Mononuclear cell (primary cell): ENCODE results near the gene LRP1-AS. TPM values are rescaled to one million over a fixed set of nuclear protein-coding genes. Genes with fewer than 3 reads are reported as not detected.
"Not testable (repeated sequence)": the region's sequence is repeated elsewhere in the genome, so short reads cannot be mapped to it uniquely, and the experiment has no call there.

Experiments used
- H3K27me3 ChIP-seq: 2 replicates; pipeline ENCODE4 v1.6.0; 2011; ENCODE audit warnings: low read length, control low read depth; ENCODE audit not compliant: insufficient read depth
- H3K4me1 ChIP-seq: 2 replicates; pipeline ENCODE4 v1.5.1; 2011; ENCODE audit warnings: mild to moderate bottlenecking, low read length, control low read depth; ENCODE audit not compliant: insufficient read depth
- H3K4me3 ChIP-seq: 2 replicates; pipeline ENCODE4 v1.5.1; 2011; ENCODE audit warnings: mild to moderate bottlenecking, low read length, moderate library complexity
- H3K9me3 ChIP-seq: 2 replicates; pipeline ENCODE4 v1.5.1; 2011; ENCODE audit warnings: low read depth, mild to moderate bottlenecking, control low read depth, low read length
- total RNA-seq: library from RNA; depleted of rRNA; stranded (reverse); fragments of >200 nt; gene quantifications from one replicate; pipeline ENCODE4 v1.2.3, GENCODE V29; 2012

The LRP1-AS gene
- total RNA-seq, 1 donor: not detected

DNA sequence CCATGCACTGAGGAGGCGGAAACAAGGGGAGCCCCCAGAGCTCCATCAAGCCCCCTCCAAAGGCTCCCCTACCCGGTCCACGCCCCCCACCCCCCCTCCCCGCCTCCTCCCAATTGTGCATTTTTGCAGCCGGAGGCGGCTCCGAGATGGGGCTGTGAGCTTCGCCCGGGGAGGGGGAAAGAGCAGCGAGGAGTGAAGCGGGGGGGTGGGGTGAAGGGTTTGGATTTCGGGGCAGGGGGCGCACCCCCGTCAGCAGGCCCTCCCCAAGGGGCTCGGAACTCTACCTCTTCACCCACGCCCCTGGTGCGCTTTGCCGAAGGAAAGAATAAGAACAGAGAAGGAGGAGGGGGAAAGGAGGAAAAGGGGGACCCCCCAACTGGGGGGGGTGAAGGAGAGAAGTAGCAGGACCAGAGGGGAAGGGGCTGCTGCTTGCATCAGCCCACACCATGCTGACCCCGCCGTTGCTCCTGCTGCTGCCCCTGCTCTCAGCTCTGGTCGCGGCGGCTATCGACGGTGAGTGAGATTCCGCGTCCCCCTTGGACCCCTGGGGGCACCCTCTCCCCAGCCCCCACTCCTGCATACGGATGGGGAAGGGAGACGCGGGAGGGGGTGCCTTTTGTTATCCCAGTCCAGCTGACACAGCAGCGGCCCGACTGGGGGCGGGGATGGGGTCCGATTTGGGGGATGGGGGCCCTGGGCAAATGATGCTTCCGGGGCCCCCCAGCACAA, 18.7 kb downstream of the LRP1-AS start:
- no peaks in the 10 kb centered on the region for H3K9me3 ChIP-seq
- peaks cover 14% of the 10 kb centered on the region for H3K27me3 ChIP-seq
- H3K4me1 ChIP-seq: peaks cover 41% of the 10 kb centered on the region
- H3K4me3 ChIP-seq: peak overlapping the region; percentile 56

DNA sequence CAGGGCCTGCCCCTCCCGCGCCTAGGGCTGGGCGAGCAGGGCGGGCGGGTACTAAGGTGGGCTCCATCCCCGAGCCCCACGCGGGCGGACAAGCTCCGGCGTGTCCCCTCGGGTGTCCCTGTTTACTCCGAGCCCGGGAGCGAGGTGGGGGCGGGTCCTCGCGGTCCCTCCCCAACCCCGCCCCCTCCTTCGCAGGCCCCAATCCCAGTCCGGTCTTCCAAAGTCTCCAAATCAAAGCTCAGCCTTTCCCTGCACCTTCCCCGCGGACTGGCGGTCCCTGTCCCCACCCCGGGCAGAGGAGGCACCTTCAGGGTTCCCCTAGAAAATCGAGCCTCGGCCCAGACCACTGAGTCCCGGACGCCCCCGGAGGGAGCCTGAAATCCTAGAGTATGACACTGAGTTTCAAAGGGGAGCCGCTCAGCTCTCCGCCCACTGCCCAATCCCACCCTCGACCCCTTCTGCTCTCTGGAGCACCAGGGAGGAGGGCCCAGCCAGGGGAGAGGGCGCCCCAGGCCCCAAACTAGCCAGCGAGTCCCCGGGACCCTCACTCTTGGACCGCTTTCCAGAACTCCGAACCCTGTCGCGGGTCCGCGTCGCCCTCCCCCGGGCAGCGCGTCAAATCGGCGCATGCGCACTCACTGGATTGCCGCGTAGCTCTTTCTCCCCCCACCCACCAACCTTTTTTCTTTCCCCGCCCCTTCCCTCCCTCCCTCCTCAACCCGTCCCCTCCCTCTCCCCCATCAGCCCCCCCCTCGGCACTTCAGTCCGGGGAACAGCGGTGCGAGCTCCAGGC, 19.5 kb downstream of the LRP1-AS start, which contains the start of gene LRP1:
Gene LRP1 (plus strand): TSS at position 758 of the 793 bp plus-strand sequence. CDS start 482 bp downstream, outside the sequence.
- Histone ChIP-seq H3K4me3 (peak within 1 kb of the TSS; percentile 62), H3K4me1 (peaks cover 38% of the 10 kb centered on the region), H3K9me3 (no peaks in the 10 kb centered on the region), H3K27me3 (peaks cover 14% of the 10 kb centered on the region)

DNA sequence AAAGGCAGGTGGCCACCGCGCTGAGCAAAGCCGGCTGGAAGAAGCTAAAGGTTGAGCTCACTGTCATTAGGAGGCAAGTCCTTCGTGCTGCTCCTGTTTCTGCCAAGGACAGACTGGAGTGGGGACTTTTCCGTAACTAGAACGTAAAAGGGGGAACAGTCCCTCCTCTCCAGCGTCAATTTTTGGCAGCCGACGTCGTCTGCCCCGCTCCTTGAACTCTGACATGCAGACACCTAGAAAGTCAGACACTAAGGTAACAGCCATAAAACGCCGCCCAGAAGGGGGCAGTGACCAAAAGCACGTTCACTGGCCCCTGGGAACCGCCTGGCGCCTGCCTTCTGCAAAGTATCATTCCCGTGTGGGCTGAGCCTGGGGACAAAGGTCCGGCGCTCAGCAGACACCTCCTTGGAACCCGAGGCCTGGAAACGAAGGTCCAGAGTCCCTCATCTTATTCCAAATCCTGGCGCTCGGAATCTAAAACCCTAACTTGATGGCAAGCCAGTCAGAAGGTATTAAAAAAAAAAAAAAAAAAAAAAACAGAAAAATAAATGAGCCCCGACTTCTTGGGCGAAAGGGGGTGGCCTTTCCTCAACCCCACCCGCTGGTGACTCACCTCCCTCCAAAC, 20.2 kb downstream of the LRP1-AS start:
- Histone ChIP-seq H3K9me3 (no peaks in the 10 kb centered on the region), H3K4me1 (peaks cover 31% of the 10 kb centered on the region), H3K27me3 (peaks cover 14% of the 10 kb centered on the region), H3K4me3 (peak overlapping the region; percentile 62)

DNA sequence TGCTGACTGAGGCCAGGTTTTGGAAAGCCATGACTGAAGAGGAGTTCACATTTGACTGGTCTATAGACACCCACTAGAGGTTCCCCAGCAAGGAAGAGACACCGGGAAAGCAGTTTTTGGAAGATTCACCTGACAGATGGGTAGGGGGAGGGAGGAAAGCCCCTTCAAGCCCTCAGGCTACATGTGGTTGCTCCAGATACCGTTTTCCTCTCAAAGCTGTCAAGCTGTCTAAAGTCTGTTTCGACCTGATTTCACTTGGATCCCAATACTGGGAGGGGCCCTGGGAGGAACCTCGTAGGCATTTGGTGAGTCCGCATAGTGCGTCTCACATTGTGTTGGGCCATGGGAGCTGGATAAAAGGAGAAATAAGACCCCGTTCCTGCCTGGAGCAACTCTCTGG, 20.9 kb downstream of the LRP1-AS start:
- Histone ChIP-seq H3K9me3 (no peaks in the 10 kb centered on the region), H3K4me3 (no peak overlapping the region), H3K27me3 (peaks cover 14% of the 10 kb centered on the region), H3K4me1 (peaks cover 24% of the 10 kb centered on the region)

DNA sequence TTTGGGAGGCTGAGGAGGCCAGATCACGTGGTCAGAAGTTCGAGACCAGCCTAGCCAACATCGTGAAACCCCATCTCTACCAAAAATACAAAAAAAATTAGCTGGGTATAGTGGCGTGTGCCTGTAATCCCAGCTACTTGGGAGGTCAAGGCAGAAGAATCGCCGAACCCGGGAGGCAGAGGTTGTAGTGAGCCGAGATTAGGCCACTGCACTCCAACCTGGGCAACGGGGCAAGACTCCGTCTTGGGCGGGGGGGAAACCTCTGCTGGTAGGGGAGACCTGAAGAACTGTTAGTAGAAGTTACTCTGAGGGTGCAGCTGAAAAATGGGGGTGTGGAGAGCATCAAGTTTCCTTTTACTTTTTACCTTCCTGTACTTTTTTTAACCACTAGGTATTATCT, 21.4 kb downstream of the LRP1-AS start:
- Histone ChIP-seq H3K4me1 (peaks cover 19% of the 10 kb centered on the region), H3K9me3 (no peaks in the 10 kb centered on the region), H3K4me3 (no peak overlapping the region), H3K27me3 (peaks cover 14% of the 10 kb centered on the region)

DNA sequence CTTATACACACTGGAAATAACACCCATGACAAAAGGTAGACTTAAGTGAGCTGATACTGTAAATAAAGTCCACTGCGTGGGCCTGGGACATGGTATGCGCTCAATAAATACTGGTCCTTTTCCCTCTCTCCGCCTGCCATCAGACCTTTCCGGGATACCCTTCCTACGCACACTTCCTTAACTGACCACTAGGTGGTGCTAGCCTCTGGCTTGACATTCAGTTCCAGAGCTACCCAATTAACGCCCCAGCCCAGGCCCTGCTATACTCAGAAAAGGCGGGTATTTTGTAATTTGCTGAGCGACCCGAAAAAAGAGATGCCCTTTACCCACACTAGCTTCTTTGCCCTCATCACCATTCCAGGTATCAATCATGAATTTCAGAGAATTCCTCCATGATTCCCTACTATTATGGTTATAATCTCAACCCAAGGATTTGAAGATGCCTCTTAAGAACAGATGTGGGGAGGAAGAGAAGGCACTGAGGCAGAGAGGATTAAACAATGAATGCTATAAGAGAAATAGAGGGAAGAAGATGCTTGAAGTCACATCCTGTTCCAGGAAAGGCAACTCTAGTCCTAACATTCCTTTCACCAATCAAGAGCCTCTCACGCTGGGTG, 23.1 kb downstream of the LRP1-AS start:
- Histone ChIP-seq H3K9me3 (no peaks in the 10 kb centered on the region), H3K27me3 (peaks cover 14% of the 10 kb centered on the region), H3K4me1 (peaks cover 13% of the 10 kb centered on the region), H3K4me3 (no peak overlapping the region)

DNA sequence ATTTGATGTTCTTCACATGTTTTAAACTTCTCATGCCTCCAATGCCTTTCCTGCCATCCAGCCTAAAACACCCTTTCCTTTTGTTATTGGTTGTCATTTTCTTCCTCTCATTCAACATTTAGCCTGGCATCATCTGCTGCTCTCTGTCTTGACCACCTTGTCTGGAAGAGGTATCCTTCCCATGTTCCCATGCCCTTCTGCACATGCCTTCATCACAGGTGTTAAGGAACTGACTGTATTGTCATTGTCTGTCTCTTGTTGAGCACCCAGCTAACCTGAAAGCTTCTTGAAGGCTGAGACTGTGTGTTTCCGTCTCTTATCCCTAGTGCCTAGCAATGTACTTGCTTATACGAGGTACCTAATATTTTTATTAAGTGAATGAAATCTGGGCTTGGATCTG, 23.6 kb downstream of the LRP1-AS start:
- peaks cover 14% of the 10 kb centered on the region for H3K27me3 ChIP-seq
- H3K9me3 ChIP-seq: no peaks in the 10 kb centered on the region
- H3K4me1 ChIP-seq: peaks cover 19% of the 10 kb centered on the region
- no peak overlapping the region for H3K4me3 ChIP-seq

DNA sequence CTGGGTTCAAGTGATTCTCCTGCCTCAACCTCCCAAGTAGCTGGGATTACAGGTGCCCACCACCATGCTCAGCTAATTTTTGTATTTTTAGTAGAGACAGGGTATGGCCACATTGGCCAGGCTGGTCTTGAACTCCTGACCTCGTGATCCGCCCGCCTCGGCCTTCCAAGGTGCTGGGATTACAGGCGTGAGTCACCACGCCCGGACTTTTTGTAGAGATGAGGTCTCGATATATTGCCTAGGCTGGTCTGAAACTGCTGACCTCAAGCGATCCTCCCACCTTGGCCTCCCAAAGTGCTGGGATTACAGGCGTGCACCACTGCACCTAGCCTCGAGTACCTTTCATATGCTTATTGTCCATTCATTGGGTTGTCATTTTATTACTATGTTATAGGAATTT, 26.7 kb downstream of the LRP1-AS start:
- not testable (repeated sequence) for H3K27me3 ChIP-seq, H3K4me3 ChIP-seq, H3K9me3 ChIP-seq
- H3K4me1 ChIP-seq: peaks cover 19% of the 10 kb centered on the region

DNA sequence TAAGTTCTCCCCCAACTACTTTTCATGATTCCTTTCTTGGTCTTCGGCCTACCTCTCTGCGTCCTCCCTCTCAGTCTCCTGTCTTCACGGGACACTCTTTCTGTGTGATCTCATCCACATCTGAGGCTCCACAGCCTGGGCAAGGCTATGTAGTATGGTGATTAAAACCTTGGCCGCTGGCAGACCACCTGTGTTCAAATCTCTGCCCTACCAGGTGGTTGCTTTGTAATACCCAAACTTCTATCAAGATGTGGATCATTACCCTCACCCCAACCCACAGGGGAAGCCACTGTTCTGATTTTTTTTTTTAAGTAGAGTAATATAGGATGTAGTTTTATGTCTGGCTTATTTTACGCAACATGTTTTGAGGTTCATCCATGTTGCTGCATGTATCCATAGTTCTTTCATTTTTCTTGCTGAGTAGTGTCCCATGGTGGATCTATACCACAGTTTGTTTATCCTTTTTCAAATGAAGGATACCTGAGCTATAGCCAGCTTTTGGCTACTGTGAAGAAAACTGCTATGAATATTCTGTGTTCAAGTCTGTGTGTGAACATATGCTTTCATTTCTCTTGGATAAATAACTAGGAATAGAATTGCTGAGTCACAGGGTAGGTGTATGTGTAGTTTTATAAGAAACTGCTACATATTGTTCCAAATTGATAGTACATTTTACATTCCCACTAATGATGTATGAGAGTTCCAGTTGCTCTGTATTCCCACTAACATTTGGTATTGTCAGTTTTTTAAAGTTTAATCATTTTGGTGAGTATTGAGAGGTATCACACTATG, 27.9 kb downstream of the LRP1-AS start:
- H3K27me3 ChIP-seq: no peaks in the 10 kb centered on the region
- no peak overlapping the region for H3K4me3 ChIP-seq
- no peaks in the 10 kb centered on the region for H3K9me3 ChIP-seq
- H3K4me1 ChIP-seq: peaks cover 19% of the 10 kb centered on the region

DNA sequence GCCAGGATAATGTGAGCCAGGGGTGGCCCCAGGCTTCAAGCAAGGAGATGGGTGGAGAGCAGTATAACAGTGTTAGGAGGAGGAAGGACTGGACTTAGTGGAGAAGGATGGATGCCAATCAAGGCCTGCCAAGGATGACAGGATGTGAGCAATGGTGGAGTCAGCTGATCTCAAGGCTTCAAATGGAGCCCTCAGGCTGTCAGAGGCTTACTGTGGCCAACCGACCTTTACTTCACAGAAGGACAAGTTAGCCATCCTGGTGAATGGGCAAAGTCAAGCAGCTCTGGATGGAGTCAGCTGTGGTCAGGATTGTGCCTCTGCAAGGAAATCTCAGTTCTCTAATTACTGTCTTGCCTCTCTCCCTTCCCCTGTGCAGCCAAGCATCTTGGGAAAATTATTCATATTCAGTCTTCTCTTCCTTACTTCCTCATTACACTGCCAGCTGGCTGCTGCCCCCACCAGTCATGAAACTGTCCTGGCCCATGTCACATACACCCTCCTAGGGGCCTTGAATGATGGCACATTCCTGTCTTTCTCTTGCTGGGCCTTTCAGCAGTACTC, 28.6 kb downstream of the LRP1-AS start:
- peaks cover 19% of the 10 kb centered on the region for H3K4me1 ChIP-seq
- H3K27me3 ChIP-seq: no peaks in the 10 kb centered on the region
- no peak overlapping the region for H3K4me3 ChIP-seq
- H3K9me3 ChIP-seq: no peaks in the 10 kb centered on the region

DNA sequence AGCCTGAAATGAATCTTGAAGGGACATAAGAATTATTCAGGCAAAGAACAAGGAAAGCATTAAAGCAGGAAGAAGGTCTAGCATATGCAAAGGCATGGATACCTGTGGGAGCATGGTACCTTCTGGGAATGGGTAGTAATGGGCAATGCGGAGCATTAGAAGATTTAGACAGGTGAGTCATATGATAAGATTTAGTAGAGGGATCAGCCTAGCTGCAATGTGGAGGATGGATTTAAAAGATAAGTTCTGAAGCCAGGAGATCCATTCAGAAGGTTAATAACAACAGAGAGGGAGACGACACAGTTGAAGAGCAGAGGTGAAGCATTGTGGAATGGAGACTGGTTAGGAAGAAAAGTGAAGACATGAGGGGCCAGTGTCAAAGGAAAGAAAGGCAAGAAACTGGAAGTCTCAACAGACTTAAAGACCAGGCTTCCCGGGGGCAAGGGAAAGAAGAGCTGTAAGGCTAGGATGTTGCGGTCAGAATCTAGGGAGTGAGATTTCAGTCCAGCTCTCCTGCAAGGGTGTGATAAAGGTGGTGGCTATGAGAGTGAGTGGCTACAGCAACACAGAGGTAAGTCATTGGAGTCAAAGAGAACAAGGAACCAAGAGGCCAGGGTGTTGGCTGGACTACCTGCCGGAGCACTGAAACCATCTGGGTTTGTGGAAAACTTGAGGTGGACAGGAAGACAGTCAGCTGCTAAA, 30.7 kb downstream of the LRP1-AS start:
- H3K9me3 ChIP-seq: no peaks in the 10 kb centered on the region
- no peak overlapping the region for H3K4me3 ChIP-seq
- H3K27me3 ChIP-seq: no peaks in the 10 kb centered on the region
- peaks cover 26% of the 10 kb centered on the region for H3K4me1 ChIP-seq

DNA sequence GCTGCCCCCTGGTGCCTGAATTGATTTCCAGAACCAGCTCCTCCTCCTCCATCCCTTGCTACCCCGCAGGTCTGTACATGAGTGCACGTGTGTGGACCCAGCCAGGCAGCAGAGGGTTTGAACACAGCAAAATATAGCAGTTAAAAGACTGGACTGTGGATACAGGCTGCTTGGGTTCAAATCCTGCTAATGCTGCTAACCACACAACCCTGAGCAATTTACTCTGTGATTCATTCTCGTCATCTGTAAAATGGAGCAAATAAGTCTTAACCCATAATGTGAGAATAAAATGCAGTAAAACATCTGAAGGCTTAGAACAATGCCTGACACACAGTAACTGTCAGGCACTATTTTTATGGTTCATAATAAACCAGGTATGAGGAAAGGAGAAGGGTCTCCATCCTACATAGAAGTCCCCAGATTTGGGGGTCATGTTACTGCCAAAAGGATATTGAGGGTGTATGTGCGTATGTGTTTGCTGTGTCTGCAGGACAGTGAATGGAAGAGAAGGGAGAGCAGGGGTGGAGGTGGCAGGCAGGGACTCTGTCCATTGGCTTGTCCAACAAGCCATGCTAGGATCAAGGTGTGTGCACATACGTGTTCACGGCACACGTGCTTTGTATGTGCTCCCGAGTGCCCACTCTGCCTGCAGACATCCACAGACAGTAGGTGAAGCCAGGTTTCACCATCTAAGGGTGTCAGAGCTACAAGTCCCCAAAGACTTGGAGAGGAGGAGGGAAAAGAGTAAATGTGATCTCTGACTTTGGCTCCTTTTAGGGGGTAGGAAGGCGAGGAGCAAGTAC, 34.7 kb downstream of the LRP1-AS start:
- Histone ChIP-seq H3K9me3 (no peaks in the 10 kb centered on the region), H3K4me3 (peak overlapping the region; percentile 98), H3K27me3 (no peaks in the 10 kb centered on the region), H3K4me1 (peaks cover 35% of the 10 kb centered on the region)
